Activated naive CD4-positive, alpha-beta T cell treated with anti-CD3 and anti-CD28 coated beads for 36 hours (primary cell): Measurements from ENCODE around the gene CACNA1C. TPM values are rescaled to one million over a fixed set of nuclear protein-coding genes. Genes with fewer than 3 reads are reported as not detected.
"Not testable (repeated sequence)": the region's sequence is repeated elsewhere in the genome, so short reads cannot be mapped to it uniquely, and the experiment has no call there.

Experiments
- CTCF ChIA-PET: fragments of 350-600 bp; sonication (Branson Sonifier 250); formaldehyde crosslinking; loops from one replicate; lab custom pipeline; 2021; ENCODE audit warnings: antibody characterized with exemption; lab: Charles Lee
- DNase-seq: peaks from one replicate; pipeline ENCODE4 v3.0.0-alpha.2; 2020
- H3K27ac Mint-ChIP-seq: one replicate; pipeline ENCODE4 v1.8.0; 2021; ENCODE audit warnings: mild to moderate bottlenecking, mixed read lengths
- H3K27me3 Mint-ChIP-seq: one replicate; pipeline ENCODE4 v1.8.0; 2021; ENCODE audit warnings: low read depth, mixed read lengths
- H3K36me3 Mint-ChIP-seq: one replicate; pipeline ENCODE4 v1.8.0; 2021; ENCODE audit warnings: low read depth, mixed read lengths
- H3K4me1 Mint-ChIP-seq: one replicate; pipeline ENCODE4 v1.8.0; 2021; ENCODE audit warnings: low read depth, mixed read lengths
- H3K4me3 Mint-ChIP-seq: one replicate; pipeline ENCODE4 v1.8.0; 2021; ENCODE audit warnings: mild to moderate bottlenecking, moderate library complexity, mixed read lengths
- H3K9me3 Mint-ChIP-seq: one replicate; pipeline ENCODE4 v1.8.0; 2021; ENCODE audit warnings: mixed read lengths
- intact Hi-C: fragments of 100-400 bp; cut with micrococcal nuclease; formaldehyde crosslinking; loops from one replicate; pipeline ENCODE4 v1.15.1; 2023
- total RNA-seq, 2 experiments: library from RNA; stranded (reverse); gene quantifications; one replicate each; pipeline ENCODE4 v1.2.3, GENCODE V29; 2021

Gene CACNA1C
- total RNA-seq, 2 experiments from 2014 or later: 0.02 to 0.12 TPM

DNA sequence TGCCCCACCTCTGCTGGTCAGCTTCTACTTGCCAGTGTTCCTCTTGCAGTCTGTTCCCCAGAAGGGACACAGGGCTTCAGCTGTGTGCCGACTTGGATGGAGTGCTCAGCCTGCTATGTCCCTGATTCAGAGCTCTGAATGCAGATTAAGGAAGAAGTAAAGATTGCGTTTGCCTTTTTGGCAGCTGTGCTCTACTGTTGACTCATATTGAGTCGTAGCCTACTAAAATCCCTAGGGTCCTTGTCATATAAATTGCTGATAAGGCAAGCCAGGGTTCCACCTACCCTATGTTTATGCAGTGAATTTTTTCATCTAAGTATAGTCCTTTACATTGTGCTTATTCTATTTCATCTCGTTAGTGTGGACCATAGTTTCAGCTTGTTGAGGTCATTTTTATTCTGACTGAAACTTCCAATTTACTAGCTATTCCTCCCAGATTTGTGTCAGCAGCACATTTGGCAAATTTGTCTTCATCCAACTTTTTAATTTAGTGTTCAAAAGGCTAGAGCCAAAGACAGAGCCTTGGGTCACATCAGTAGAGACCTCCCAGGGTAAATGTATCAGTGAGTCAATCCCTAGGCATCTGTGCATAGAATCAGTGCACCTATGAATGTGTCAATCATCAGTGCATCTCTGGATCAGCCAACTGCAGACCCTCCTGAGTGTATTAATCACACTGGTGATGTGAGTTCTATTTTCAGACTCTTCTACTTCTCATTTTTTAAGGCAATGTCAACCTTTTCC, 31.9 kb downstream of the CACNA1C start:
- intact Hi-C loops: no loop called here
- no peaks in the 10 kb centered on the region for H3K36me3 Mint-ChIP-seq
- CTCF ChIA-PET: no interaction called here
- no peaks in the 10 kb centered on the region for H3K27me3 Mint-ChIP-seq
- H3K27ac Mint-ChIP-seq: no peak overlapping the region
- H3K4me1 Mint-ChIP-seq: no peaks in the 10 kb centered on the region
- peaks cover 4% of the 10 kb centered on the region for H3K9me3 Mint-ChIP-seq
- H3K4me3 Mint-ChIP-seq: no peak overlapping the region
- DNase-seq: no peak

- Mint-ChIP-seq H3K4me1 (peaks cover 5% of the 10 kb centered on the region), H3K27me3 (no peaks in the 10 kb centered on the region), H3K9me3 (no peaks in the 10 kb centered on the region), H3K27ac (no peak overlapping the region), H3K36me3 (no peaks in the 10 kb centered on the region), H3K4me3 (no peak overlapping the region)
- DNase-seq: no peak
- CTCF ChIA-PET: no interaction called here
- intact Hi-C loops: no loop called here
Observed at GRCh38 chr12:2092354-2092753, 39.6 kb downstream of the CACNA1C start.

DNA sequence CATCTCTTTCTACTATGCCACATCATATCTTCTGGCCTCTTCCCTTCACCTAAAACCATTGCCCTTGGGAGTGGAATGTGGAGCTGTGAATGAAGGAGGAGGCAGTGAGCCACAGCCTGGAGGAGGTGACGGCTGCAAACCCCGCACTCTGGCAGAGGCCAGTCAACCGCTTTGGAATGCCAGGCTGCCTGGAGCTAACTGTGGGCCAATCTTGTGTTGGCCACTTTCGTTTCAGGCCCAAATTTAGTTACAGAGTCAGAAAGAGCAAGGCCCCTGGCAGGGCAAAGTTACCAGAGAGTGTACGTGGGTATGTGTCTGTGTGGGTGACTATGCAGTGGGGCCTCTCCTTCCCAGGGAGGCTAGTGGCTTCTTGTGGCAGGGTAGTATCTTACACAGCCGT, 40.1 kb downstream of the CACNA1C start:
- H3K9me3 Mint-ChIP-seq: no peaks in the 10 kb centered on the region
- H3K27me3 Mint-ChIP-seq: no peaks in the 10 kb centered on the region
- no peak overlapping the region for H3K4me3 Mint-ChIP-seq
- no peak for DNase-seq
- H3K27ac Mint-ChIP-seq: no peak overlapping the region
- intact Hi-C loops: no loop called here
- peaks cover 5% of the 10 kb centered on the region for H3K4me1 Mint-ChIP-seq
- CTCF ChIA-PET: no interaction called here
- H3K36me3 Mint-ChIP-seq: no peaks in the 10 kb centered on the region

GRCh38 chr12:2094597-2094996, 41.8 kb downstream of the CACNA1C start:
- H3K27me3 Mint-ChIP-seq: no peaks in the 10 kb centered on the region
- no peak overlapping the region for H3K27ac Mint-ChIP-seq
- CTCF ChIA-PET: no interaction called here
- H3K4me1 Mint-ChIP-seq: peaks cover 5% of the 10 kb centered on the region
- no peak overlapping the region for H3K4me3 Mint-ChIP-seq
- intact Hi-C loops: no loop called here
- H3K9me3 Mint-ChIP-seq: no peaks in the 10 kb centered on the region
- DNase-seq: no peak
- H3K36me3 Mint-ChIP-seq: no peaks in the 10 kb centered on the region

DNA sequence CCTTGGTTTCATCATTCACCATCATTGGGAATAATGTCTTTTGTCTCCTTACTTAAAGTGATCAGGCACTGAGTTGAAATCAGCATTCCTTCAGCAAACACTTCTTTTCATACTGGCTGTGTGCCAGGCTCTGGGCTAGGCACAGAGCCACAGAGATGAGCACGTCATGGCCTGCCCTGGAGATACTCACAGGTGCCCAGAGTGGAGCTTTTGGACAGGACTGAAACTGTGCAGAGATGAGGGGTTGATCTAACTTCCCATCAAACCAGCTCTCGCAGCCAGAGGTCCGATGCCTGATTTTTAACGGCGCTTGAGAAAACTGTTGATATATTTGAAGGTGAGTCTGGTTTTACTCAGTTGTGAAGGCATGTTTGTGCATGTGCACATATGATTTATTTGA, 43.1 kb downstream of the CACNA1C start:
- no peak for DNase-seq
- H3K4me3 Mint-ChIP-seq: no peak overlapping the region
- H3K4me1 Mint-ChIP-seq: peaks cover 5% of the 10 kb centered on the region
- no peak overlapping the region for H3K27ac Mint-ChIP-seq
- H3K27me3 Mint-ChIP-seq: no peaks in the 10 kb centered on the region
- no peaks in the 10 kb centered on the region for H3K36me3 Mint-ChIP-seq
- intact Hi-C loops: no loop called here
- no peaks in the 10 kb centered on the region for H3K9me3 Mint-ChIP-seq
- CTCF ChIA-PET: no interaction called here

- Mint-ChIP-seq H3K4me3 (no peak overlapping the region), H3K27ac (no peak overlapping the region), H3K27me3 (no peaks in the 10 kb centered on the region), H3K4me1 (peaks cover 5% of the 10 kb centered on the region), H3K36me3 (no peaks in the 10 kb centered on the region), H3K9me3 (no peaks in the 10 kb centered on the region)
- intact Hi-C loops: no loop called here
- CTCF ChIA-PET: interaction anchor here (0.6 kb wide), 1 partner anchor 756 kb away, joined by 3 read pairs; no protein-coding TSS in a partner anchor
- no peak for DNase-seq
Observed at GRCh38 chr12:2097617-2098016, 44.8 kb downstream of the CACNA1C start.

DNA sequence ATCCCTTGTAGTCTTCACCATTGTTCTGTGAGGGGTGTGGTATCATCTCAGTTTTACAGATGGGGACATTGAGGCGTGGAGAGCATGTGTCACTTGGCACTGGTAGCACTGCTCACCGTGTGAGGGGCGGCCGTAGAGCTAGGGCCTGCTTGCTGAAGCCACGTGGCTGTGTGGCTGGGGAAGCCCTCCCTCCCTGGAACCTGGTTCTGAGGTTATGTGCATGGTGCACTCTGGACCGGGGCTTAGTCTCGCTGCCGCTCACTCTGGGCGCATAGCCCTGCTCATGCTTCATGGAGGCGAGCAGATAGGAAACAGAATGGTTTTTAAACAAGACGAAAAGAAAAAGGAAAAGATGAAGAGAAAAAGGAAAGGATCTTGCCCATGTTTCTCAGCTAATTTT, 46.1 kb downstream of the CACNA1C start:
- Mint-ChIP-seq H3K27me3 (no peaks in the 10 kb centered on the region), H3K36me3 (no peaks in the 10 kb centered on the region), H3K4me1 (peaks cover 5% of the 10 kb centered on the region)

DNA sequence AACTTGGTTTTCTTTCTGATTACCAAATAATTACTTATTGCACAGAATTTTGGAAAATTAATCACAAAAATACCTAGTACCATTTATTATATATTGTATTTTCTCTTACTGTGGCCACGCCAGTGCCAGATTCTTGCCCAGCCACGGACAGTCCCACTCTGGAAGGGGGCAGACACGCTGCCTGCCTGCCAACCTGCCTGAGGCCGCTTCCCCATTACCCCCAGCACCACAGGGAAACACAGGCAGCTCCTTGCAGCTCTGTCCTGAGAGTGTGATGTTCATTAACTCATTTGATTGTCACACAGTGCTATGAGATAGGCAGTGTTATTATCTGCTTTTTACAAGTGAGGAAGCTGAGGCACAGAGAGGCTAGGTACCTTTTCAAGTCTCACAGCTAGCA, 46.8 kb downstream of the CACNA1C start:
- intact Hi-C loops: no loop called here
- no peak for DNase-seq
- Mint-ChIP-seq H3K9me3 (no peaks in the 10 kb centered on the region), H3K27ac (no peak overlapping the region), H3K27me3 (no peaks in the 10 kb centered on the region), H3K4me1 (no peaks in the 10 kb centered on the region), H3K4me3 (no peak overlapping the region), H3K36me3 (no peaks in the 10 kb centered on the region)
- CTCF ChIA-PET: no interaction called here

More for the DNA sequence above, 46.1 kb downstream of the CACNA1C start:
- intact Hi-C loops: no loop called here
- CTCF ChIA-PET: no interaction called here
- no peak overlapping the region for H3K27ac Mint-ChIP-seq
- DNase-seq: no peak
- no peak overlapping the region for H3K4me3 Mint-ChIP-seq
- no peaks in the 10 kb centered on the region for H3K9me3 Mint-ChIP-seq

DNA sequence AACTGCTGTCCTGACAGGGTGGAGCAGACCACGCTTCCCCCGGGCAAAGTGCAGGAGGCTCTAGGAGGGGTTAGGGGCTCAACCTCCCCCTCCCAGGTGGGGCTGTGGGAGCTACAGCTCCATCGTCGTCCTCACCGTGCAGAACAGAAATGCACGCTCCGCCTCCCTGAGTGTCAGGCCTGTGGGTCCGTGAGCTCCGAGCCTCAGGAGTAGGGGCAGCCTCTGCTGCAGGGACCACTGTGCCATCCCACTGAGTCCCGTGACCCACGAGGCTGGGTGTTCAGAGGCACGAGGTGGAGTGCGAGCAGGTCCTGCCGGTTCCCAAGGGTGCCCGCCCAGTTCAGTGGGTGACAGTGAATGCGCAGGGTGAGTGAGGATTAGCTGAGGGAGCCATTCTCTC, 48.6 kb downstream of the CACNA1C start:
- no peaks in the 10 kb centered on the region for H3K36me3 Mint-ChIP-seq

DNA sequence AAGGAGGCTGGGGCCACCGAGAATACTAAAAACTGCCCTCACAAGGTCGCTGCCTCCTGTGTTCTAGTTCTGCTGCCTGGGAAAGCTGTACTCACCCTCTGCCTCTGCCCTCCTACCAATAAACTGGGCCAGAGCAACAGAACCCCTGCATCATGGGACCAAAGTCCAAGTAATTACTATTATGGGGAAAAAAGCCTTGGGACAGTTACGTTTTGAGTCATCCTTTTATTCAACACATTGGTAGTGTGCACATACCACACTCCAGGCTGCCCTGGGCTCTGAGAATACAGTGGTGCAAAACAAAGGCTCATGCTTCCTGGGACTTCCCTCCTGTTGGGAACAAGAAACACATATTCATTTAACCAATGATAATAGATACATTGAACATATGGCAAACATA, 49.0 kb downstream of the CACNA1C start:
- intact Hi-C loops: no loop called here
- no peaks in the 10 kb centered on the region for H3K36me3 Mint-ChIP-seq
- no peak overlapping the region for H3K4me3 Mint-ChIP-seq
- peaks cover 2% of the 10 kb centered on the region for H3K27me3 Mint-ChIP-seq
- H3K27ac Mint-ChIP-seq: no peak overlapping the region
- no peaks in the 10 kb centered on the region for H3K4me1 Mint-ChIP-seq
- CTCF ChIA-PET: no interaction called here
- H3K9me3 Mint-ChIP-seq: no peaks in the 10 kb centered on the region
- DNase-seq: no peak

More for the DNA sequence above, 48.6 kb downstream of the CACNA1C start:
- no peaks in the 10 kb centered on the region for H3K9me3 Mint-ChIP-seq
- CTCF ChIA-PET: no interaction called here
- no peaks in the 10 kb centered on the region for H3K4me1 Mint-ChIP-seq
- no peak for DNase-seq
- H3K27ac Mint-ChIP-seq: no peak overlapping the region
- H3K27me3 Mint-ChIP-seq: peaks cover 2% of the 10 kb centered on the region
- no peak overlapping the region for H3K4me3 Mint-ChIP-seq
- intact Hi-C loops: no loop called here

DNA sequence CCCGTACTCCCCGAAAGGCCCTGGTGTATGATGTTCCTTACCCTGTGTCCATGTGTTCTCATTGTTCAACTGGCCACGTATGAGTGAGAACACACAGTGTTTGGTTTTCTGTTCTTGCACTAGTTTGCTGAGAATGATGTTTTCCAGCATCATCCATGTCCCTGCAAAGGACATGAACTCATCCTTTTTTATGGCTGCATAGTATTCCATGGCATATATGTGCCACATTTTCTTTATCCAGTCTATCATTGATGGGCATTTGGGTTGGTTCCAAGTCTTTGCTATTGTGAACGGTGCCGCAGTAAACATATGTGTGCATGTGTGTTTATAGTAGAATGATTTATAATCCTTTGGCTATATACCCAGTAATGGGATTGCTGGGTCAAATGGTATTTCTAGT, 49.9 kb downstream of the CACNA1C start:
- CTCF ChIA-PET, intact Hi-C loops, H3K4me1 Mint-ChIP-seq, DNase-seq, H3K4me3 Mint-ChIP-seq, H3K27ac Mint-ChIP-seq, H3K27me3 Mint-ChIP-seq, H3K9me3 Mint-ChIP-seq, H3K36me3 Mint-ChIP-seq: not testable (repeated sequence)

- H3K9me3 Mint-ChIP-seq, intact Hi-C loops, H3K4me1 Mint-ChIP-seq, H3K27ac Mint-ChIP-seq, H3K4me3 Mint-ChIP-seq, H3K27me3 Mint-ChIP-seq, DNase-seq, H3K36me3 Mint-ChIP-seq: not testable (repeated sequence)
- CTCF ChIA-PET: interaction anchor here (0.6 kb wide), 1 partner anchor 139 kb away, joined by 3 read pairs; no protein-coding TSS in a partner anchor
Observed at GRCh38 chr12:2105387-2105786, 52.6 kb downstream of the CACNA1C start.

DNA sequence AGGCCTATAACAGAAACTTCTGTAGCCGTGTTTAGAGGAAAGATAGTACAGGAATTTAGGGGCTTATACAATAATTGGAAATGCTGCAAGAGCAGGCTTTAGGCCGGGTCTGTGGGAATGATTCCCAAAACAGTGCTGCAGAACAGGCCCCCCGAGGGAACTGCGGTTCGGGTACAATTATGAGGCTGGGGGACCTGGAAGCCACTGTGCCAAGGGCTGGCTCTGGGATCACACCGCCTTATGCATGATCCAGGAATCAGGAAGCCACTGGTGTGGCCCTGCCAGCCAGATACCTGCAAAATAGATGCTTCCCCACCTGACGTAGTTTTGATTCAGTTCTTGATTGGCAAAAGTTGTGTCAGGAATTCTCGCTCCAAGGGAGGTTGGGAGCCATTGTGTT, 55.4 kb downstream of the CACNA1C start:
- no peak for DNase-seq
- Mint-ChIP-seq H3K27ac (no peak overlapping the region), H3K36me3 (no peaks in the 10 kb centered on the region), H3K4me3 (no peak overlapping the region), H3K4me1 (no peaks in the 10 kb centered on the region), H3K9me3 (no peaks in the 10 kb centered on the region), H3K27me3 (peaks cover 2% of the 10 kb centered on the region)
- CTCF ChIA-PET: no interaction called here
- intact Hi-C loops: no loop called here
